Colon (tissue), 2 donors: ENCODE results near the gene C2orf76.
"Not testable (repeated sequence)": the region's sequence is repeated elsewhere in the genome, so short reads cannot be mapped to it uniquely, and the experiment has no call there.

Source experiments
- FAIRE-seq: peaks from 2 replicates; lab custom pipeline; 2012; peaks lifted over from hg19 to GRCh38; lab: Jason Lieb, UNC
- donor health status: control.
- donor health status: control.

Gene C2orf76

DNA sequence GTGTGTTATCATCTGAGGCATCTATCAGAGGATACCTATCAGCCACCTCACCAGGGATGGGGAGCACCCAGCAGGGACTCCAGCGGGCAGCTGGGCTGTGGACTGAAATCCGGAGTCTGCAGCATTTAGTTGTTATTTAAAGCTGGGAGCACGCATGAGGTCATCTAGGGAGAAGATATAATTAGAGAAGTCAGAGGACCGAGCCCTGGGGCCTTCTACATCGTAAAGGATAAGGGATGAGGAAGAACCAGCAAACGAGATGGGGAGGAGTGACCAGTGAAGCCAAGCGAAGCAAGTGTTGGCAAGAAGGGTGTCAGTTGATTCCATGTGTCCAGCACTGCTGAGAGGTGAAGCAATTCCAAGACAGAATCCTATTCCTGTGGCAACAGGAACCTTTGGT is 72.7 kb downstream of the C2orf76 start:
- no peak for FAIRE-seq

DNA sequence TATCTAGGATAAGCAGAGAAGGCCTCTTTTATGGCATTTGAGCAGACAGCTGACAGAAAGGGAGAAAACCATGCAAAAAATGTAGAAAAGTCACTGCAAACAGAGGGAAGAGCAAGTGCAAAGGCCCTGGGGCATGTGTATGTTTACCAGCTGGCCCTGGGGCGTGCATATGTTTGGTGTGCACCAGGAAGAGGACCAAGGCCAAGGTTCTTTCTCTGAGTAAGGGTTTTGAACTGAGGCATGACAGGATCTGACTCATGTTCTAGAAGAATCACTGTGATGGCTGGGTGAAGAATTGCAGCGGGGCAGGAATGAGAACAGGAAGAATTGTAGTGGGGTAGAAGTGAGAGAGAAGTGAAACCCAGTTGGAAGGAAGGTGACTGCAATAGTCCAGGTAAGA is 73.4 kb downstream of the C2orf76 start:
- FAIRE-seq = no peak

DNA sequence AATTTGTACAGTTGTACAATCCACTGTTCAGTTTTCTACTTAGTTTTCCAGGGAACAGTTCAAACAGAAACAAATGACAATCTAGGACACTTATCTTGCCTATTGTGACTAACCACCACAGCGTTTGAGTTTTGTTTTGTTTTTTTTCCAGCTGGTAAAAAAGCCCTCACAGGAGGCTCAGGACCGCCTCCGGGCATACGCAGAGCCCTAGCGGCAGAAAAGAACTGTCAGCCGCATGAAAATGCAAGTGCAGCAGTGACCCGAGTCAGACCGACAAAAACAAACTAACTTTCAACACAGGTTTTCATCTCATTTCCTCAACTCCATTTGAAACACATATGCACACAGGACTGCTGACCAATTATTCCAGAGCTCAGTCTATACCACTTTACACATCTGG is 74.4 kb downstream of the C2orf76 start:
- FAIRE-seq = no peak

DNA sequence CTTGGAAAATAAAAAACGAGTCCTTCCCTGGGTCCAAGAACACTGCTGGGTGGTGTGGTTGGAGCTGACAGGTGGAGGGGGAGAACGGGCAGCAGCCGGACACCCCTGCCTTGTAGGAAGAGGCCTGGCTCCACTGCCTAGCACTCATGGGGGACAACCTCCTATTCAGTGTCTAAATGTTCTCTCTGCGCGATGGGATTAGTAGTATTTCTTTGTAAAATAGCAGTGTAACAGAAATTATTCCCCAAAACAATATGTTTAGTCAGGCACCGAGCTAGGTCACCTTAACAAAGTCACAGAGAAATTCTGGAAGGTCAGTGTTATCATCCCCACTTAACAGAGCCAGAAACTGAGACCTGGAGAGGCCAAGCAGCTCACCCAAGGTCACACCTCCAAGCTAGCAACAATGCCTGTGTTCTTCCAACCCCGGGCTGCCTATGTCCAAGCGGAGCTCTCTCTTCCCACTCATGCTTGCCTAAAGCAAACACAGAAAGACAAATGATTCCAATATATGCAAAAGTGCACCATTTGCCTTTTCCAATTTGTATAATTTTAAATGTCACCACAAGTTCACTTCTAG is 75.0 kb downstream of the C2orf76 start:
- FAIRE-seq = no peak

DNA sequence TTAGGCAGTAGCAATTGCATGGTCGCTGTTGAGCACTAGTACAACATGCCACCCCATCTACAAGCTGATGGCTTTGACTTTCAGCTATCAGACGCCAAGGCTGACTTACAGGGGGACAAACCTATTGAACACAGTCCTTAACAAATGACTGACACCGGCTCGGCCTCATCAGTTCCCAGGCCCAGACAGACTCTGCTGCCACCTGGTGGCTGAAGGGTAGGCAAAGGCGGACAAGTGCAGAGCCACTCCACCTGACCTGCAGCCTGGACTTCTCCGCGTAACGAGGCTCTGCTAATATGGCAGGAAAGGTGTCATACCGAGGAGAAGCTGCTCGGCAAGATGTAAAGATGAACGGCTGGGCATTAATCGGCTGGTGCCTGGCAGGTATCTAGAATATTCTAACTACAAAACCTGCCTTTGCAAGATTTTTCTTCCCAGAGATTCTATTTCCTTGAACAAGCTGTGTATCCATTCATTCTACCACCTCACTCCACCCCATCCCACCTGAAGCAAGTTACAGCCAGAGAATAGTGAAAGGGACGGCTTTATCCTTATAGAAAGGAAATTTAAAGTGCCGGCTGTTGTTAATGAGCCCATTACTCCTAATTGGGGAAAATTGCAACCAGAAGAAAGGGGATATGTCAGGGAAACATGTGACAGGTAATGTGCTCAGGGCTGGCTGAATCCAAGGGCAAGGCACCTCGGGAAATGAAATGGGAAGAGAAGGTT is 75.6 kb downstream of the C2orf76 start:
- FAIRE-seq = no peak

DNA sequence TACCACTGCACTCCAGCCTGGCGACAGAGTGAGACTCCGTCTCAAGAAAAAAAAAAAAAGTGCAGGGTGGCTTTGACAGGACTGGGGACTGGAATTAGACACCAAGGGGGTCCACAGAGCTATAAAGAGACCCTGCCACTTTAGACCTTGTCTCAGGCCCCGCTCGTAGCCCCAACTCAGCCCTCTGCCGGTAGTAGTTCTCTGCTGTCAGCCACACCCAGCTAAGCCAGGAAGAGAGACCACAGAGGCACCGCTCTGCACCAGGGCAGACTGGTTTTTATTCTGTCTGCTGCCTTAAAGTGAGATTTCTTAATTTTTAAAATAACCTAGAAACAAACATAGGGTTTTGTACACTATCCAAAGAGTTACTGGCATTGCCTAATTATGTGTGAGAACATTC is 77.0 kb downstream of the C2orf76 start:
- no peak for FAIRE-seq

DNA sequence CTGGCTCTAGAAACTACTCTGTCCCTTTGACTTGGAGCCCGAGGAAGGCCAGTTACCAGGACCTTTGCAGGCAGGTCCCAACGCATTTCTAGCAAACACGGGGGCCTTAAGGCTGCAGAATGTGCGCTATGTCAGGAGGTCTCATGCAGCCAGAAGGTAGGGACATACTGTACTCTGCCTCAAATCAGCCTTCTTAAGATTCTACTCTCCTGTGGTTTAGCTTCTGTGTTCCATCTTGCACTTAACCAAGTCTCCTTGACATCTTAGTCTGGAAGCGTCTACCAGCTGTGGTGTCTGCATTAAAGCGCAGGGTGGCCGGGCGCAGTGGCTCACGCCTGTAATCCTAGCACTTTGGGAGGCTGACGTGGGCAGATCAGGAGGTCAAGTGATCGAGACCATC is 77.5 kb downstream of the C2orf76 start:
- FAIRE-seq = no peak

DNA sequence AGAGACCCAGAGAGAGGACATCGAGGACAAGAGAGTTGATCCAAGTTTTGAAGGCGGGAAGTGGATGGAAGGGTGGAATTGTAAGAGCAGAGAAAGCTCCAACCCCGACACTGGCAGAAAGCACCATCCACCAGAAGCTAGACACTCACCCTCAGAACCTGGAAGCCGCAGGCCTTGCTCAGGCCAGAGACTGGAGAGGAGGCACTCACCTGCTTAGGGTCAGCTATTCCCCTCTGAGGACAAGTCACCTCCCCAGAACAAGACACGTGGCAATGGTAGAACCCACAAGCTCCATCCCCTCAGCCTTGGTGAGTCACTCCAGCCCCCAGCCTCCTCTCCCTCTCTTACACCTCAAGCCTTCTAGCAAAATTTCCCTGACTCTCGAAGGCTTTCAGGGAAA is 78.1 kb downstream of the C2orf76 start:
- FAIRE-seq = no peak

DNA sequence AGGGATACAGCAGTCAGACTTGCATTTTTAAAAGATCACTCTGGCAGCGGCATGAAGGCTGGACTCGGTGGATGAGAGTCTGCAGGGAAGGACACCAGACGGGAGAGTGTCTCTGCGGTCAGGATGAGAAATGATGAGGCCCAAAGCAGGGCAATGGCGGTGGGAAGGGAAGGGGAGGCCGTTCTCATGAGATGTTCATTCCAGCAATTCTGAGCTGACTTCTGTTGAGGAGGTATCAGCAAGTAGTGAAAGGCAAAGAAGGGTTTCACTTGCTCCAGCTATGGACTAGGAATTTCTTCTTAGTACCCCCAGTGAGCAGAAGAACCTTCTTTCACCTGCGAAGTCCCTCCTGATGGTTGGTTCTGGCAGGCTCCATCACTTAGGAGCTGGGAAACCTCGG is 80.0 kb downstream of the C2orf76 start:
- FAIRE-seq = no peak

DNA sequence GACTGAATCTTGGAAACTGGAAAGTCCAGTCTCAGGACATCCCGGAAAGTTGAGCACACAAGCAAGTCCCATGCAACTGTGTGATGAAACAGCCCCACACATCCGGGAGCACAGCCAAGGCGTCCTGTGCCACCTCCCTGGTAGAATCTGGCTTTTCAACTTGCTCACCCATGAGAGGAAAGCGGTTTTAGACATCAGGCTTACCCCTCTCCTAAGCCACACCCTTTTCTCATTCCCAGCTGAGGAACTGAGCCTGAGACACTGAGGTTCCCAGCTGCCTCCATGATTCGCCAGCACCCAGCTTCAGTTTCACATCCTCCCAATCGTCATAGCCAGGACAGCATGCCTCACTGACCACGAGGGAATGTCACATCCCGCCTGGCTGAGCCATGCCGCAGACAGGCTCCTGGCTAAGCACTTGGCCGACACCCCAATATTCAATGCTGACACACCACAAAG is 82.7 kb downstream of the C2orf76 start:
- no peak for FAIRE-seq

DNA sequence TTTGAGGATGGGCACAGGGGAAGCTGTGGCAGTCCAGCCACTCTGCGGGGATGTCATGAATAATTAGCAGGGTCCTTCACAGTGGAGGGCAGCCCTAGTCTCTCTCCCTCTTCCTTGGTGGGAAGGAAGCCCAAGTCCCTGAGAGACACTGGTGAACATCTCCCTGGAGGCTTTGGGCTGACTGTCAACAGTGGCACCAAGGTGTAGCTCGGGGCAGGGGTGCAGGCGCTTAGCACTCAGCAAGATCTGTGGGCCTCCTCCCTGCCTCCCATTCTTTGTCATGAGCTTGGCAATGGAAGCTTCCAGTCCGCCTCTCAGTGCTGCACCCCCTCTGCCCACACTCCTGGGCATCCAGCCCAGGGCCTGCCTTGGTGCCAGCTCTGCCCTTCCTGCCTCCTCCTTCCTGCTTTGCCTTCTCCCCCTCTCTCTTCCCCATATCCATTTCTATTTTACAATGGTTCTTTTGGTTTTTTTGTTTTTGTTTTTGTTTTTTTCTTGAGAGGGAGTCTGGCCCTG is 83.6 kb downstream of the C2orf76 start:
- FAIRE-seq = no peak

DNA sequence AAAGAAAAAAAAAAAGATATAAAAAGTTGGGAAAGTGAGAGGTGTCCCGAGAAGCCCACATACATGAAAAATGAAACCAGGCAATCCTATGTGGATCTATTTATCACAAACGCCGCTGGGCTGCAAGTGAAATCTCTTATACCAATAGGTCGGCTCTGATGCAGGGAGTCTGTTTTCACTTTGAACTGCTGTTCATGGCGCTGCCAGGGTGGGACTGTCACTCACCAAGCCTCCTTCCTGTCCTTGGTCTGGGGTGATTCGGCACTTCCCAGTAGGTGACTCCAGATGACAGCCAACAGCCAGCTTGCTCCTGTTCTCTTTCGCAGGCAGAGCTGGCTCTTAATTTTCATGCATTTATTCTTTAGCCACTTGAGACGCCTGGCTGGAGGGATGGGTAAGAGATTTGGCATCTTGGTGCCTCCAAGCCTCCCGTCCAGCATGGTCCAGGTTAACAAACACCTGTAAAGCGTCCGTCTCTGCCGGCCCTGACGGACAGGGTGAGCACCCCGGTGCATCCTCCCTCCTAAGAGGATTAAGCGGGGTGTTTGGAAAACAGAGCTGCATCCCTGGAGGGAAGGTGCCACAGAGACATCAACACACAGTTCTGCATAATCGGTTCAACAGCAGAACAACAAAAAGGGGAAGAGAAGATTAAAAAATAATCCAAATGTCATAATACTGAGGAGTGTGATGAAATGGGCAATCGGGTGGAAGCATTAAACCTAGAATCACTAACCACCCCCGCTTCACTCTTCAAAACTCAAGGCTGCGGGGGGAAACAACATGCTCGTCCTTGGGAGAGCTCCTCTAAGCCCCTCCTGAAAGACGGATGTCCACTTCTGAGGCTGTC is 84.3 kb downstream of the C2orf76 start:
- FAIRE-seq = no peak

DNA sequence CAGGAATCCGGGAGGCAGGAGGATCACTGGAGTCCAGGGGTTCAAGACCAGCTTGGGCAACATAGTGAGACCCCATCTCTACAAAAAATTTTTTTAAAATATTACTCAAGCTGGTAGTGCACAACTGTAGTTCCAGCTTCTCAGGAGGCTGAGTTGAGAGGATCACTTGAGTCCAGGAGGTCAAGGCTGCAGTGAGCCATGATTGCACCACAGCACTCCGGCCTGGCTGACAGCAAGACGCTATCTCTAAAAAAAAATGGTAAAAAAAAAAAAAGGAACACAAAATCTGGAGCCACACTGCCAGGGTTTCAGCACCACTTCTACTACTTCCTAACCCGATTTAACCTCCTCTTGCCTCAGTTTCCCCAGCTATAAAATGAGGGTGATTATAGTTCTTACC is 86.0 kb downstream of the C2orf76 start:
- FAIRE-seq = no peak

DNA sequence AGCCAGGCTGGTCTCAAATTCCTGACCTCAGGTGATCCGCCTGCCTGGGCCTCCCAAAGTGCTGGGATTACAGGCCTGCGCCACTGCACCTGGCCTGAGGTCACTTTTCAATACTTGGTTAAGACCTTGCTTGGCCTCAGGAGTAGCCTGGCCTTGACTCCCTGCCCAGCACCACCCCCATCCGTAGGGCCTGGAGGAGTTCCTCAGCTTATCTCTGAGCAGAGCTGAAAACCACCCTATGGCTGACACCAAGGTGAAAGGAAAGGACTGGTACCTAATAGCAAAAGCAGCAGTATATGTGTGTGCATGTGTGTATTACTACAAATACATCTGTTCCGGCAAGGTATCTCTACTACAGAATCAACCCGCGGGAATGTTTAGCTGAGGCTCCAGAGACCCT is 87.0 kb downstream of the C2orf76 start:
- FAIRE-seq = no peak

DNA sequence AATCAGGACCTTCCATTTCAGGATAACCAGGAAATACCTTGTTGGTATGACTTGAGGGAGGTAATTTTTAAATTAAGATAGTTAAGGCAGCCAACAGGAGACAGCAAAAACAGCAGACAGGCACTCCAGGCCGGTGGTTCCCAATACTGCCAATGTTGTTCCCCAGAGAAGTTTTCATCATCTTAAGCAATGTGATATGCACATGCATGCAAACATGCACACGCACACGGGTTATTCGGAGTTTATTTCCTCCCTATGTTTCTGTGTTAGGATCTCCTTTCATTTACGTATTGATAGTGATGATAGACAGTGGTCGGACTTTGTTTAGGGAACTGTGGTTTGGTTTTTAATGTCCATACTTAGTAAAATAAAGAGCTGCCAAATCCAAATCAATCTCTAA is 87.7 kb downstream of the C2orf76 start:
- no peak for FAIRE-seq

DNA sequence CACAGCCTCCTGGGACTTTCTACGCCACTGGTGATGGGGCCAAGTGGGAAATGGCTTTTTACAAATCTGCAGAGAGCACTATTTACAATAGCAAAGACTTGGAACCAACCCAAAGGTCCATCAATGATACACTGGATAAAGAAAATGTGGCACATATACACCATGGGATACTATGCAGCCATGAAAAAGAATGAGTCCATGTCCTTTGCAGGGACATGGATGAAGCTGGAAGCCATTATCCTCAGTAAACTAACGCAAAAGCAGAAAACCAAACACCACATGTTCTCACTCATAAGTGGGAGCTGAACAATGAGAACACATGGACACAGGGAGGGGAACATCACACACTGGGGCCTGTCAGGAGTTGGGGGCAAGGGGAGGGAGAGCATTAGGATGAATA is 88.2 kb downstream of the C2orf76 start:
- FAIRE-seq = not testable (repeated sequence)

DNA sequence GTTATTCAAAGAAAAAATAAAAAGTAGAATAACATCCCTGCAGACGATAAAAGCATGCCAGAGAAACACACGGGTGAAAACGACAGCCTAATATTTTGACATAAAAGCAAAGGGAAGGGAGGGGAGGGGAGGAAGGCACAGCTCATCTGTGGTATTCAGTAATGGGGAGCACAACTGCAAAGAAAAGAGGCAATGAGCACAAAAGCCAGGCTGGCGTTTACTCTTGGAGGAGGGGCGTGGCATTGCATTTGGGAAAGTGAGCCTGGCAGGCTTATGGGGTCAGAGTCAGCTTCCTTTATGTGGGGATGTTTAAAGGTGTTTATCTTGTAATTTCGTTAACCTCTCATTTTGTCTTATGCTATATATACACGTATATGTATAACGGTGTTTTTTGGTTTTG is 89.8 kb downstream of the C2orf76 start:
- FAIRE-seq = no peak

DNA sequence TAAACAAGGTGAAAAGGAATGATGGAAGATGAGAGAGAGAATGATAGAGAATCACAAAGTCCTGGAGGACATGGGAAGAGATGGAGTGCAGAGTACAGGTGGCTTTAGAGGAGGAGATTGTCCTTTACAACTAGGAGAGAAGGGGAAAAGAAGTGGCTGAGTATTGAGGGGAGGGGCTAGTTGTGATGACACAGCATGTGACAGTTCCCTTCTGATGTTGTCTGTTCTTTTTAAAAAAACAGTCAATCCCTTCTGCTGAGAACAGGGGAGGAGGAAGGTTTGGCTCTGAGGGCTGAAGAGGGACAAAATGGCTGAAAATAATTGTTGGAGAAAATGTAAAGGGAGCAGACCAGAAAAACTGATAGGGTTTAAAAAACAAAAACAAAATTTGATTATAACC is 99.0 kb downstream of the C2orf76 start:
- no peak for FAIRE-seq

DNA sequence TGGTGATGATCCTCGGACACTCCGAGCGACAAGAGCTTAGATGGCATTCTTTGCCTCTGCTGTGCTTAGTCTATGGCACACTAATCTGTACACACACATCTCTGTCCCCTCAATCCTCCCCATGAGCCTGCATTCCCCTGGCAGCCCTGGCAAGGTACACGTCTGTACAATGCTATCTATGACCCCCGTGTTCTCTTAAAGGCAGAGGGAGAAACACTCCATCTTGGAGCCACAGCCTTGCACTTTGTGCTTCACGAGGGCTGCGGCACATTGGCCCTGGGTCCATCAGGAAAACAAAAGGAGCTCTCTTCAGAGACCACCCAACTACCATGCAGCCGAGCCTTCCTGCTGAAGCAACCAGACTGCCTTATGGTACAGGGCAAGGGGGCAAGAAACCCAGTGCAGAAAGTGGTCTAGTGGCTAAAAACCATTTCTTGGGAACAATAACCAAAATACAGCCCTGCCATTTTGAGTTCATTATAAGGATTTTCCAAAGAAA is 100.5 kb downstream of the C2orf76 start:
- no peak for FAIRE-seq

DNA sequence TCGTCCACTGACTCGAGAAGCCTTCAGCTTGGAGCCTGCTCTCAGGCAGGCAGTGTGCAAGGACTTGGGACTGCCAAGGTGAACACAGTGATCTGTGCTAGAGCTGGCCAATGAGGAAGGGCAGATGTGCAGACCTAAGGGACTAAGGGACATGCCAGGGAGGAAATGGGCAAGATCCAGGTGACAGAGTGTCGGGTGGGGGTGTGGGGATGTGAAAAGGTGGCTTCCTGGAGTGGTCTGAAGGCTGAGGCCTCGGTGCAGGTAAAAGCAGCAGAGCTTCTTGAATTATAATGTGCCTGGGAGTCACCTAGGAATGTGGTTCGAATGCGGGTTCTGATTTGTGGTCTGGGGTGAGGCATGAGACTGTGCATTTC is 101.0 kb downstream of the C2orf76 start:
- no peak for FAIRE-seq

DNA sequence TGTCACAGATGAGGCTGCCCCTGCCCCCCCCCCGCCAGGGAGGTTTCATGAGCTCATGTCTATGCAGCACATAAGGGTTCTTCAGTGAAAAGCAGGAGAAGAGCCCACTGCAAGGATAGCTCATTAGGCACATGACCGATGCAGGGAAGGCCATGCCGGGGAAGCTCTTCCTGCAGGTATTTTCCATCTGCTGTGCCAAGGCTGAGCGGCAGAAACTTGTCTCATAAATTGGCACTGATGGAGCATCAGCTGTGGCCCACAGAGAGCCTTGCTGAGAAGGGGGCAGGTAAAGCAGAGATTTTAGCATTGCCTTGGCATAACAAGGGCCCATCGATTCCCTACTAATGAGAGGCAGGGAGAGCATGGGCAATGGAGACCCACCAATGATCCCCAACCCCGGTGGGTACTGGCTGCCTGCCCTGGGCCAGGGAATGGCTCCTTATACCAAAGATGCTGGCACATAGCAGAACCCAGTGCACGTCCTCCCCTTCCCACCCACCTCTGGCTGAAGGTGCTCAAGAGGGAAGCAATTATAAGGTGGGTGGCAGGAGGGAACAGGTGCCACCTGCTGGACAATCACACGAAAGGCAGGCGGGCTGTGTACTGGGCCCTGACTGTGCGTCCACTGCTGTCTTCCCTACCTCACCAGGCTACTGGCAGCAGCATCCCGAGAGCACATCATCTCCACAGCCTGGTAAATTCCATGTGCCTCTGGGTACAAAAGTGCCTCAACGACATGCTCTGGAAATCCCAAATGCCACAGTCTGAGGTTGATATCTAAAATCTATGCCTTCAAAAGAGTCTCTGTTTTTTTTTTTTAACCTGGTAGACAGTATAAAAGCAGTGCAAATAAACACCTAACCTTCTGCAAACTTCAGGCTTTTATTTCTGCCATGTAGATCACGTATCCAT is 101.6 kb downstream of the C2orf76 start:
- no peak for FAIRE-seq

DNA sequence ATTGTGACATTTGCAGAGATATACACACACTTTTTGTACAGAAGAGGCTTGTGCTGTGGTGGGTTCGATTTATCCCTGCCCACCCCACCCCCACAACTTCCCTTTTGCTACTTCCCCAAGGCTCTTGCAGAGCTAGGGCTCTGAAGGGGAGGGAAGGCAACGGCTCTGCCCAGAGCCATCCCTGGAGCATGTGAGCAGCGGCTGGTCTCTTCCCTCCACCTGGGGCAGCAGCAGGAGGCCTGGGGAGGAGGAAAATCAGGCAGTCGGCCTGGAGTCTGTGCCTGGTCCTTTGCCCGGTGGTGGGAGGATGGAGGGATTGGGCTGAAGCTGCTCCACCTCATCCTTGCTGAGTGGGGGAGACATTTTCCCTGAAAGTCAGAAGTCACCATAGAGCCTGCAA is 103.0 kb downstream of the C2orf76 start:
- FAIRE-seq = no peak
